Stimulated activated CD4-positive, alpha-beta T cell treated with anti-CD3 and anti-CD28 coated beads, Interleukin-12 subunit alpha, Interleukin-12 subunit beta, amount 100 ng/mL, for 4 hours (primary cell): ENCODE data around the gene LRP6.

ENCODE experiments used
- DNase-seq: peaks from one replicate; pipeline ENCODE4 v3.0.0-alpha.2; 2020

The LRP6 gene

DNA sequence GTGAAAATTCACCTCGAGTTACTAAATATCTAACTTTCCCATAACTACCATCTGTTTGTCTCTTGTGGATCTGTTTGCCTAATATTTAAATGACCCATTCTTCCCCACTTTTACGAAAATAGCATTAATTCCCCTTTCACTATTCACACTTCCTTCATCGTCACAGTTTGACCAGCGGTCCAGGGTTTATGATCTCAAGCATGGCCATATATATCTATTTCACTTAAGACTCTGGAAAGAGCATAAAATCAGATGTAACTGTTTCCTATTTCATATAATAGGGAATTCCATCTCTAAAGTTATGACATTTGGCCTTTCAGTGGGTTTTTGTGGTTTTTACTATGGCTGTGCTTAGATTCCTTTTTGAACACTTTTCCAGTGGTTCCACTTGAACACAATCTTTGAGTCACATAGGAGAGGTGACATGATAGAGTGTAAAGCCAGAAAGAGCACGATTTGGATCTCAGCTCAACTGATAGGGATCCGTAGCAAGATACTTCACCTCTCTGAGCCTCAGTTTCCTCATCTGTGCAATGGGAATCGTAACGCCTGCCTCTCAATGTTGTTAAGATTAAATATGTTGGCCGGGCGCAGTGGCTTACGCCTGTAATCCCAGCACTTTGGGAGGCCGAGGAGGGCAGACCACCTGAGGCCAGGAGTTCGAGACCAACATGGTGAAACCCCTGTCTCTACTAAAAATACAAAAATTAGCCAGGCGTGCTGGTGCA lies 196.9 kb downstream of the LRP6 start:
- DNase-seq: no peak

DNA sequence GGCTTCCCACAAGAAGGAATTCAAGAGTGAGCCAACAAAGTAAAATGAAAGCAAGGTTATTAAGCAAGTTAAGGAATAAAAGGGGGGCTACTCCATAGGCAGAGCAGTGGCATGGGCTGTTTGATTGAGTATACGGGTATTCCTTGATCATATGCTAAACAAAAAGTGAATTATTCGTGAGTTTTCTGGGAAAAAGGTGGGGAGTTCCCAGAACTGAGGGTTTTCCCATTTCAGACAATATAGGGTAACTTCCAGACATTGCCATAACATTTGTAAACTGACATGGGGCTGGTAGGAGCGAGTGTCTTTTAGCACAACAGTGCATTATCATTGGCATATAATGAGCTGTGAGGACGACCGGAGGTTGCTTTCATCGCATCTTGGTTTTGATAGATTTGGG lies 198.1 kb downstream of the LRP6 start:
- DNase-seq: no peak
